ENCODE data around the gene CYLD. TPM values are rescaled to one million over a fixed set of nuclear protein-coding genes. Genes with fewer than 3 reads are reported as not detected.

The CYLD gene
- 32.1 and 37.1 TPM in 2 replicates for total RNA-seq

DNA sequence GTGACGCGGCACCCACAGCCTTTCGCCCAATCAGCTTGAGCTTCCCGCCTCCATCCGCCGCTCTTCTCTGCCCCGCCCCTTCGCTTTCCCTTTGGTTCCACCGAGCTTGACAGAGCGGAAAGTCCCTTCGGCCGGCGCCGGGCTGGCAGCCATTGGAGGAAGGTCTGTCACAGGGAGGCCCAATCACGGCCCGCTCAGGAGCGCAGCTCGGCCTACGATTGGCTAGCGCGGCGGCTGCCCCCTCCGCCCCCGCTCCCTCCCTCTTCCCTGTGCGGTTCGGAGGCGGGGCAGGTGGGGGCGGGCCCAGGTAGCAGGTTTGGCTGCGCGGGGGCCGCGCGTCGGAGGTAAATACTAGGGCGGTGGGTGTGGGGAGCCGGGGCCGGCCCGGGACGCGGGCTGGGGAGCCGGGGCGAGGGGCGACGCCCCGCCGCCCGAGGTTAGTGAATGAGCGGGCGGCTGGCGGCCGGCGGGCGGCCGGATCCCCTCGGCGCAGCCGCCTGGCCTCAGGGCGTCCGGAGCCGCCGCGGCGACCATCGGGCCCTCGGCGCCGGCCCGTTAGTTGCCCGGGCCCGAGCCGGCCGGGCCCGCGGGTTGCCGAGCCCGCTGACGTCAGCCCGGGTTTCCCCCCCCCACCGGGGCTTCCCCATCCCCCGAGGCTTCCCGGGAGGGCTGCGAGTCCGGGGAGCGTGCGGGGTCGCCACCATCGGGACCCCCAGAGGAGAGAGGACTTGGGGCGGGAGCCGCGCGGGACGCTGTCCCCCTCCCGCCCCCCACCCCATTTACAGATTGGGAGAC is at the start of gene CYLD:
CYLD (plus strand) TSS at position 306 of the 795 bp plus-strand sequence. CDS start 7,613 bp downstream, outside the sequence.

GRCh38 chr16:50692999-50693781 is 48.7 kb upstream of the CYLD start, which contains the start of gene NOD2:
NOD2 (plus strand) TSS chr16:50693606; CDS start chr16:50699496, 5,890 bp downstream.

Other genes with a start within 250 kb of the CYLD start
- gene NKD1, start 193.7 kb upstream of the CYLD start, total RNA-seq, result under 0.01 TPM in 2 replicates
- gene SNX20, start 60.8 kb upstream of the CYLD start, total RNA-seq, result not detected in 2 replicates
- gene NOD2, start 48.5 kb upstream of the CYLD start, total RNA-seq, result 0.09 and 0.14 TPM in 2 replicates

All from smooth muscle cell of bladder (primary cell).